Erythroblast (primary cell): ENCODE data around the gene LGALSL.

Source experiments
- GATA1 ChIP-seq: IDR thresholded peaks from 2 replicates; pipeline ENCODE4 v1.6.1; 2011; ENCODE audit warnings: low read depth, mild to moderate bottlenecking, control low read depth, low read length, moderate library complexity
- POLR2A ChIP-seq: IDR thresholded peaks from 2 replicates; pipeline ENCODE4 v1.6.1; 2011; ENCODE audit warnings: mild to moderate bottlenecking, low read length

DNA sequence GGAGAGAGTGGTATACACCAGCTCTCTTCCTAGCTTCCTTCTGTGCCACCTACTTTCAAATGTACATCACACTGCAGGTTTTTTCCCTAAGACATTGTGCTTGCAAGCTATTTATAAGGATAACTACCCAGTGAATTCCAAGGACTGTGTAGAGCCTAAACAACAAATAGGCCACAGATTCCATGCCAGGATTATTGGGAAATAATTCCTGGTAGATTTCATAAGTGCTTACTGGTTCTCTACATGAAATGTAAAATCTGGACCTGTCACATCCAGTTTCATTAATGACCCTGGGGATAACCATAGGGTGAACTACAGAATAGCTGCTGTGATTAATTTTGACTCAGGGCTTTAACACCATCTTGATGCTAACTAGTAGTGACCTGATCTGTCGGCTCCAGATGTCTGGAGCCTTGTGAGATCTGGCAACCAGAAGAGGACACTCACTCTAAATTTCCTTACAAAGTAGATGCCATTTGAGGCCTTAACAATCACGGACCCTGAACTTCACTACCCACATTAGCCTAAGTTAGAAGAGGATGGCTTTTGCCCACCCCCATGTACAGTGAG is 34.3 kb upstream of the LGALSL start:
- TF ChIP-seq POLR2A = no peak
- TF ChIP-seq GATA1 = no peak
